CD4-positive, alpha-beta T cell (primary cell): ENCODE measurements around the gene VTA1. TPM values are rescaled to one million over a fixed set of nuclear protein-coding genes. Genes with fewer than 3 reads are reported as not detected.

Experiments used
- ATAC-seq: fragments of 200-7000 bp; cut with Tn5 transposase; one replicate; pipeline ENCODE4 v1.10.0; 2022; ENCODE audit warnings: mild to moderate bottlenecking; ENCODE audit not compliant: poor library complexity
- CTCF ChIA-PET: fragments of 350-600 bp; sonication (Branson Sonifier 250); formaldehyde crosslinking; loops from one replicate; lab custom pipeline; 2021; ENCODE audit warnings: antibody characterized with exemption, inconsistent platforms; lab: Charles Lee
- POLR2A ChIA-PET: fragments of 350-600 bp; sonication (Branson Sonifier 250); formaldehyde crosslinking; loops from one replicate; lab custom pipeline; 2021; ENCODE audit warnings: antibody characterized with exemption, inconsistent platforms; lab: Charles Lee
- DNase-seq, 14 experiments: peaks; one replicate each; pipeline ENCODE4 v3.0.0-alpha.2; 2013 to 2020; ENCODE audit warnings: mixed read lengths in 2 of 14
- H3K27ac ChIP-seq, 2 donors: one replicate each; pipeline versions ENCODE4 v1.5.1 to v1.7.0; 2013; ENCODE audit warnings: low read length in 2 of 2, low read depth in 1 of 2, mild to moderate bottlenecking in 1 of 2
- H3K27me3 ChIP-seq, 2 experiments: 1 replicate in 1 of 2; 2 replicates in 1 of 2; pipeline versions ENCODE4 v1.6.1 to v1.7.0; 2013; ENCODE audit warnings: low read length in 2 of 2, control low read depth in 1 of 2, mild to moderate bottlenecking in 1 of 2, moderate library complexity in 1 of 2; ENCODE audit not compliant: insufficient read depth in 2 of 2, control insufficient read depth in 1 of 2
- H3K36me3 ChIP-seq: one replicate; pipeline ENCODE4 v1.6.1; 2013; ENCODE audit warnings: low read length, control low read depth; ENCODE audit not compliant: insufficient read depth
- H3K4me1 ChIP-seq: one replicate; pipeline ENCODE4 v1.6.1; 2013; ENCODE audit warnings: low read length, control low read depth; ENCODE audit not compliant: insufficient read depth
- H3K4me3 ChIP-seq: one replicate; pipeline ENCODE4 v1.5.1; 2013; ENCODE audit warnings: mild to moderate bottlenecking, low read length, moderate library complexity
- H3K9me3 ChIP-seq, 2 experiments: 1 replicate in 1 of 2; 2 replicates in 1 of 2; pipeline versions ENCODE4 v1.6.1 to v1.7.0; 2013; ENCODE audit warnings: low read length in 2 of 2, mild to moderate bottlenecking in 2 of 2, control low read depth in 1 of 2, moderate library complexity in 1 of 2; ENCODE audit not compliant: control insufficient read depth in 1 of 2, insufficient read depth in 1 of 2
- H3K27ac Mint-ChIP-seq: one replicate; pipeline ENCODE4 v1.8.0; 2020; ENCODE audit warnings: mixed read lengths
- H3K27me3 Mint-ChIP-seq: one replicate; pipeline ENCODE4 v1.8.0; 2021; ENCODE audit warnings: mixed read lengths
- H3K36me3 Mint-ChIP-seq: one replicate; pipeline ENCODE4 v1.8.0; 2021; ENCODE audit warnings: low read depth, mixed read lengths
- H3K4me1 Mint-ChIP-seq: one replicate; pipeline ENCODE4 v1.8.0; 2021; ENCODE audit warnings: low read depth, mixed read lengths
- H3K4me3 Mint-ChIP-seq: one replicate; pipeline ENCODE4 v1.8.0; 2020; ENCODE audit warnings: mild to moderate bottlenecking, mixed read lengths
- H3K9me3 Mint-ChIP-seq: one replicate; pipeline ENCODE4 v1.8.0; 2020; ENCODE audit warnings: mixed read lengths
- intact Hi-C, 2 experiments: fragments of 100-400 bp; cut with DNase I in 1 of 2; cut with micrococcal nuclease in 1 of 2; formaldehyde crosslinking; loops; one replicate each; pipeline versions ENCODE4 v1.15.1 to v1.9.0; 2023 to 2025; cut with DNase I, micrococcal nuclease
- total RNA-seq, 174 experiments: library from RNA in 2 of 174; stranded (reverse) in 2 of 174; gene quantifications; one replicate each; pipeline ENCODE4 v1.2.3 and lab custom pipeline; 2021 to 2026
- TF ChIP-seq, protein P1 (sequence below): fragments of 200-600 bp; IDR thresholded peaks from one replicate; pipeline ENCODE4 v1.8.0; 2022; ENCODE audit warnings: antibody characterized with exemption, mild to moderate bottlenecking

Gene VTA1
- total RNA-seq, 2 experiments from 2014 or later, result 13.5 to 18.0 TPM

- Histone ChIP-seq H3K4me1 (no peaks in the 10 kb centered on the region), H3K27me3 (no peaks in the 10 kb centered on the region), H3K27ac (no peak overlapping the region), H3K4me3 (no peak overlapping the region), H3K36me3 (no peaks in the 10 kb centered on the region), H3K9me3 (no peaks in the 10 kb centered on the region)
- no peak overlapping the region for H3K4me3 Mint-ChIP-seq
- no peak for DNase-seq
- no peaks in the 10 kb centered on the region for H3K36me3 Mint-ChIP-seq
- H3K27ac Mint-ChIP-seq, result no peak overlapping the region
- TF ChIP-seq, protein P1, sequence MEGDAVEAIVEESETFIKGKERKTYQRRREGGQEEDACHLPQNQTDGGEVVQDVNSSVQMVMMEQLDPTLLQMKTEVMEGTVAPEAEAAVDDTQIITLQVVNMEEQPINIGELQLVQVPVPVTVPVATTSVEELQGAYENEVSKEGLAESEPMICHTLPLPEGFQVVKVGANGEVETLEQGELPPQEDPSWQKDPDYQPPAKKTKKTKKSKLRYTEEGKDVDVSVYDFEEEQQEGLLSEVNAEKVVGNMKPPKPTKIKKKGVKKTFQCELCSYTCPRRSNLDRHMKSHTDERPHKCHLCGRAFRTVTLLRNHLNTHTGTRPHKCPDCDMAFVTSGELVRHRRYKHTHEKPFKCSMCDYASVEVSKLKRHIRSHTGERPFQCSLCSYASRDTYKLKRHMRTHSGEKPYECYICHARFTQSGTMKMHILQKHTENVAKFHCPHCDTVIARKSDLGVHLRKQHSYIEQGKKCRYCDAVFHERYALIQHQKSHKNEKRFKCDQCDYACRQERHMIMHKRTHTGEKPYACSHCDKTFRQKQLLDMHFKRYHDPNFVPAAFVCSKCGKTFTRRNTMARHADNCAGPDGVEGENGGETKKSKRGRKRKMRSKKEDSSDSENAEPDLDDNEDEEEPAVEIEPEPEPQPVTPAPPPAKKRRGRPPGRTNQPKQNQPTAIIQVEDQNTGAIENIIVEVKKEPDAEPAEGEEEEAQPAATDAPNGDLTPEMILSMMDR, result no peak
- H3K27me3 Mint-ChIP-seq, result no peaks in the 10 kb centered on the region
- no peak for ATAC-seq
- no peaks in the 10 kb centered on the region for H3K4me1 Mint-ChIP-seq
- H3K9me3 Mint-ChIP-seq, result no peaks in the 10 kb centered on the region
- ChIA-PET CTCF (no interaction called here), POLR2A (no interaction called here)
- intact Hi-C loops, result no loop called here
Measured at GRCh38 chr6:142265476-142265875, 118.4 kb downstream of the VTA1 start.

DNA sequence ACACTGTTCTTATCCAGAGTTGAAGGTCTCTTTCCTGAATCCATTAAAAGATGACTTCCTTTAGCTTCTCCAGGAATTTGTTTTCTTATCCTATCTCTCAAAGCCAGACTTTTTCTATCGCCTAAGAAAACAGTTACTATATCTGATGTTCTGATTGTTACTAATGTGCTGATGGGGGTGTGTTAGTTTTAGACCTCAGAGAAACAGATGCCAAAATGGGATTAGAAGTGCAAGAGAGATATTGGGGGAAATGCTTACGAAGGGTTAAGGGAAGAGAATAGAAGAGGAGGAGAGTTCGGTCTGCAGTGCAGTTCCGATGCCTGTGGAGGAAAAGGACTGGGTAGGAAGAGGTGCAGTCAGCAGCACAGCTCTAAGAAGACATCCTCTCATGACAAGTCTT lies 119.0 kb downstream of the VTA1 start:
- Histone ChIP-seq H3K9me3 (no peaks in the 10 kb centered on the region), H3K4me3 (no peak overlapping the region), H3K36me3 (no peaks in the 10 kb centered on the region), H3K4me1 (no peaks in the 10 kb centered on the region), H3K27ac (no peak overlapping the region), H3K27me3 (no peaks in the 10 kb centered on the region)
- no peaks in the 10 kb centered on the region for H3K9me3 Mint-ChIP-seq
- POLR2A ChIA-PET, result no interaction called here
- intact Hi-C loops, result no loop called here
- TF ChIP-seq, protein P1, result no peak
- H3K4me3 Mint-ChIP-seq, result no peak overlapping the region
- no peak overlapping the region for H3K27ac Mint-ChIP-seq
- DNase-seq, result no peak
- H3K36me3 Mint-ChIP-seq, result no peaks in the 10 kb centered on the region
- no peaks in the 10 kb centered on the region for H3K4me1 Mint-ChIP-seq
- no peak for ATAC-seq
- CTCF ChIA-PET, result no interaction called here
- H3K27me3 Mint-ChIP-seq, result no peaks in the 10 kb centered on the region

- TF ChIP-seq, protein P1, result no peak
- ChIA-PET CTCF (no interaction called here), POLR2A (no interaction called here)
- ATAC-seq, result no peak
- Histone ChIP-seq H3K4me1 (no peaks in the 10 kb centered on the region), H3K27ac (no peak overlapping the region), H3K9me3 (no peaks in the 10 kb centered on the region), H3K4me3 (no peak overlapping the region), H3K27me3 (no peaks in the 10 kb centered on the region), H3K36me3 (no peaks in the 10 kb centered on the region)
- no peak for DNase-seq
- no peaks in the 10 kb centered on the region for H3K4me1 Mint-ChIP-seq
- no peaks in the 10 kb centered on the region for H3K36me3 Mint-ChIP-seq
- no peak overlapping the region for H3K27ac Mint-ChIP-seq
- intact Hi-C loops, result no loop called here
- no peaks in the 10 kb centered on the region for H3K9me3 Mint-ChIP-seq
- peaks cover 10% of the 10 kb centered on the region for H3K27me3 Mint-ChIP-seq
- no peak overlapping the region for H3K4me3 Mint-ChIP-seq
Measured at GRCh38 chr6:142271476-142271875, 124.4 kb downstream of the VTA1 start.

Other genes starting within 250 kb of the VTA1 start
- gene GJE1, start 14.3 kb upstream of the VTA1 start, total RNA-seq, result not detected
- gene NMBR, start 141 bp upstream of the VTA1 start, total RNA-seq, result not detected
- gene ADGRG6, start 154.7 kb downstream of the VTA1 start, total RNA-seq, result under 1 TPM; 0.31 to 0.63 TPM